SHP77 treated with DMSO at 0.1 percent for 48 hours (cell line): ENCODE measurements around the gene FRYL.
"Not testable (repeated sequence)": the region's sequence is repeated elsewhere in the genome, so short reads cannot be mapped to it uniquely, and the experiment has no call there.

ENCODE experiments used
- DNase-seq: peaks from one replicate; lab custom pipeline; 2025; lab: John Stamatoyannopoulos, UW

FRYL gene

GRCh38 chr4:48654015-48654664 is 125.9 kb downstream of the FRYL start:
- DNase-seq: no peak

- DNase-seq: no peak
Observed at GRCh38 chr4:48653217-48654014, 126.7 kb downstream of the FRYL start.

GRCh38 chr4:48651914-48652313 is 128.2 kb downstream of the FRYL start:
- DNase-seq: no peak

GRCh38 chr4:48649505-48649904 is 130.6 kb downstream of the FRYL start:
- no peak for DNase-seq

- DNase-seq: no peak
Observed at GRCh38 chr4:48645225-48645794, 134.8 kb downstream of the FRYL start.

- DNase-seq: no peak
Observed at GRCh38 chr4:48642421-48643374, 137.4 kb downstream of the FRYL start.

- no peak for DNase-seq
Observed at GRCh38 chr4:48641401-48641800, 138.7 kb downstream of the FRYL start.

GRCh38 chr4:48640699-48641098 is 139.4 kb downstream of the FRYL start:
- no peak for DNase-seq

- DNase-seq: no peak
Observed at GRCh38 chr4:48640225-48640624, 139.9 kb downstream of the FRYL start.

GRCh38 chr4:48639807-48640206 is 140.3 kb downstream of the FRYL start:
- no peak for DNase-seq

- not testable (repeated sequence) for DNase-seq
Observed at GRCh38 chr4:48638586-48638985, 141.5 kb downstream of the FRYL start.

- DNase-seq: no peak
Observed at GRCh38 chr4:48636911-48637310, 143.2 kb downstream of the FRYL start.

- DNase-seq: no peak
Observed at GRCh38 chr4:48635980-48636379, 144.1 kb downstream of the FRYL start.

- no peak for DNase-seq
Observed at GRCh38 chr4:48635310-48635709, 144.8 kb downstream of the FRYL start.

GRCh38 chr4:48634688-48635308 is 145.3 kb downstream of the FRYL start:
- DNase-seq: no peak

GRCh38 chr4:48633657-48634056 is 146.4 kb downstream of the FRYL start:
- DNase-seq: no peak

- no peak for DNase-seq
Observed at GRCh38 chr4:48629458-48629857, 150.6 kb downstream of the FRYL start.

- DNase-seq: no peak
Observed at GRCh38 chr4:48623182-48623780, 156.8 kb downstream of the FRYL start.

GRCh38 chr4:48620831-48621230 is 159.2 kb downstream of the FRYL start:
- DNase-seq: no peak

- DNase-seq: no peak
Observed at GRCh38 chr4:48620093-48620492, 160.0 kb downstream of the FRYL start.

- DNase-seq: no peak
Observed at GRCh38 chr4:48604527-48604926, 175.6 kb downstream of the FRYL start.
